Activated CD8-positive, alpha-beta memory T cell treated with anti-CD3 and anti-CD28 coated beads, Interleukin-2, amount 50 U/mL, for 48 hours (primary cell): ENCODE results near the gene ENOX1.
"Not testable (repeated sequence)": the region's sequence is repeated elsewhere in the genome, so short reads cannot be mapped to it uniquely, and the experiment has no call there.

Experiments
- DNase-seq: peaks from one replicate; pipeline ENCODE4 v3.0.0-alpha.2; 2020

ENOX1 gene

DNA sequence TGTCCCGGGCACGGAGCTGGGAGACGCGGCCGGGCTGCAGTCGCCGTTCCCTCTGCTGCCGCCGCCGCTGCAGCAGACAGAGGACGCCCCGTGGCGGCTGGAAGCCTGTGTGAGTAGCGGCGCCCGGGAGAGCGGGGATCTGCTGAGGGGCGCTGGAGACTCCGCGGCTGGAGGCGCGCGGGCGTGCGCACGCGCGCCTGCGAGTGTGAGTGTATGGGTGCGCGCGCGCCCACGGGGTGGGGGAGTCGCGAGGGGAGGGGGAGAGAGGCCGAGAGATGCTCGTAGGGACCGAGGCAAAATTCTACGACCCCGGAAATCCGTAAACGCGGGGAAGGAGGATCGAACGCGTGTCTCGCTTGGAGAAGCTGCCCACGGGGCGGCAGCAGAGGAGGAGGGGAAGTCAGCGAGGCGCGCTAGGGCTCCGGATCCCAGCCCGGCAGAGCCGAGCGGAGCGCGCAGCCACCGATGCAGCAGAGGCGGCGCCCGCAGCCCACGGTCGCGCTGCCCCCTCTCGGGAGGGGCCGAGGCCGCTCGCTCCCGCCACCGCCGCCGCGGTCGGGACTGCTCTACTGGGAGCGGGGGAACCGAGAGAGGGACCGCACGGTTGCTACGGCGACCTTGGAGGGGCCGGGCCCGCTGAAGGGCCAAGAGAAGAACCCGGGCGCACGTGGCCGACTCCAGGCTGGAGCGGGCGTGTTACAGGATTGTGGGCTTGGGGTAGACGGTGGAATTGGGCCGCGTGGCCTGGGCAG lies at the start of gene ENOX1:
ENOX1 (minus strand) TSS at position 207 of the 752 bp plus-strand sequence.
- DNase-seq, result peak; percentile 62

DNA sequence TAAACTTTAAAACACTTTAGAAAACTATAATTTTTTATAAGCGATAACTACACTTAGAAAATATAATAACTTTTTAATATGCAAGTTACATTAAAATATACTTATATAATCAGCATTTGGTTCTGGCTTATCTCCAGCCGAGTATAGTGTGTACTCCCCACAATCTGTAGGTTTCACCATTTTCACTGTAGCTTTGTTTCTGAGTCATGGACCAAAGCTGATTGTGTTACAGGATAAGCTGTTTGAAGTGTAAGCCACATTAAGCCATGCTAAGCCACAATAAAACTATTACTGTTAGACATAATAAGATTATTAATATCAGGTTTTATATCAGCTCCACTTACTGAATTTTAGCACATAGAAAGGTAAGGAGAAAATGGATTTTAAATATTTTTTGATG lies 48.9 kb upstream of the ENOX1 start:
- DNase-seq, result no peak

DNA sequence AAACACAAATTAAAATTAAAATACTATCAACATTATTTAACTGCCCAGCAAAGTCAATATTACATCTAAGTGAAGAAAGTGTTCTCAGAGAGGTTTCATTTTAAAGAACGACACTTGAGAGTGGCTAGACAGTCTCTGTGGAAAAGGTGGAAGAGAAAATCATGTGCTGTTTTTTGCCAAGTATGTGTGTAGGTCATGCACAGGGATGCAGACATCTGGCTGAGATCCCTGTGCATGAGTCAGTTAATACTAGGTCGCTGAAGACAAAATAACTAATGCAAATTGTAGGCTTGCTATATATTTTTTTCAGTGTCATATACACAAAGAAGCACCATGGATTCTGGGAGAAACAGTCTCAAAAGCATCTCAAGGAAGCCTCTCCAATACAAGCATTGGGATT lies 44.3 kb upstream of the ENOX1 start:
- DNase-seq, result no peak

DNA sequence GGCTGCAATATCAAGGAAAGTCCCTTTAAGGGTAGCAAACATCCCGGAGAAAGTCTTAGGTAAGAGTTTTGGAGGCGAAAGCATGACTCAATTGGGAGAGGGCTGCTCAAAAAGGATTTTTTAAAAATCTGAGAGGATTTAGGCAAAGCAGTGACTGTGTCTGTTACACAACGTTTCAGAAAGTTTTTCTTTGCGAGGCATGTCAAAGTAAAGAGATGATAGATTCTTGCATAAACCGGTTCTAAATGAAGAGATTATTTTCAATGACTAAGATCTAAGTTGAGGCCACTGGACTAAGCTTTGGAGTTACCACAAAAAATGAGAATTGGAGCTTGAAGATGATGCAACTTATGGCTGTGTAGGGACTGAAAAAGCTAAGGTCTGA lies 43.7 kb upstream of the ENOX1 start:
- DNase-seq, result no peak

DNA sequence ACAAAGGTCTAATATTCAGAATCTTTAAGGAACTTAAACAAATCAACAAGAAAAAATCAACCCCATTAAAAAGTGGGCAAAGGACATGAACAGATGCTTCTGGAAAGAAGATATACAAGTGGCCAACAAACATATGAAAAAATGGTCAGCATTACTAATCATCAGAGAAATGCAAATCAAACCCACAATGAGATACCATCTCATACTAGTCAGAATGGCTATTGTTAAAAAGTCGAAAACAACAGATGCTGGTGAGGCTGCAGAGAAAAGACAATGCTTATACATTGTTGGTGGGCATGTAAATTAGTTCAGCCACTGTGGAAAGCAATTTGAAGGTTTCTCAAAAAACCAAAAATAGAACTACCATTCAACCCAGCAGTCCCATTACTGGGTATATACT lies 37.9 kb upstream of the ENOX1 start:
- DNase-seq, result not testable (repeated sequence)

DNA sequence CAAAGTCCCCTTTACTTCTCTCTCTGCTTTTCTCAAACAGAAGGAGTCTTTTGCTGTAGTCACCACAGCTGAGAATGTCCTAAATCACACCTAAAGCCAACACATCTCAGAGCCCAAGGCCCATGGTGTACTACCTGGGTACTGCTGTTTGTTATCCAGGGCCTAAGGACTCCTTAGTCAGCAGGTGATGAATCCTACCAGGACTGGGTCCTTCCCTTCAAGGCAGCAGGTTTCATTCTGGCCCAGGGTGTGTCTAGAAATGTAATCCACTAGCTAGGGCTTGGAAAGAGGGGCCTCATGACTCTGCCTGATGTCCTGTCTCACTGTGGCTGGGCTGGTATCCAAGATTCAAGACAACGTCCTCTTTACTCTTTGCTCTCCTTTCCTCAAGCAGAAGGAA lies 36.2 kb upstream of the ENOX1 start:
- no peak for DNase-seq

DNA sequence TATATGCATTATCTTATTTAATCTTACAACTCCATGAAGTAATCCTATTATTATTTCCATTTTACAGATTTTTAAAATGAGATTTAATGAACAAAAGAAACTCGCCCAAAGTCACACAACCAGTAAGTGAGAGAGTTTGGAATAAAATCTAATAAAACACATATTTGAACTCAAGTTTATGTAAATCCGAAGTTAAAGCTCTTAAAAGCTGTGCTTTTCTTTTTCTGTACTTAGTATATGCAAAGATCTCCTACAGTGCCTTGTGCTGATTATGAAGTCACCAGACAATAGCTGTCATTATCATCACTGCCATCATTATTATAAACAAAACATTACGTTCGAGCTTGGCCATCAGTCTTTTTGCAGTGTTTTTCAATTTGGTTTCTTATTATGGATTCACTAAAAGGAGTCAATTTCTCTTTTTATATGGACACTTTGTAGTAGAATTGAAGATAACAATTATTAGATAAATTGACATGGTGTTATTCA lies 29.7 kb upstream of the ENOX1 start:
- DNase-seq, result no peak

DNA sequence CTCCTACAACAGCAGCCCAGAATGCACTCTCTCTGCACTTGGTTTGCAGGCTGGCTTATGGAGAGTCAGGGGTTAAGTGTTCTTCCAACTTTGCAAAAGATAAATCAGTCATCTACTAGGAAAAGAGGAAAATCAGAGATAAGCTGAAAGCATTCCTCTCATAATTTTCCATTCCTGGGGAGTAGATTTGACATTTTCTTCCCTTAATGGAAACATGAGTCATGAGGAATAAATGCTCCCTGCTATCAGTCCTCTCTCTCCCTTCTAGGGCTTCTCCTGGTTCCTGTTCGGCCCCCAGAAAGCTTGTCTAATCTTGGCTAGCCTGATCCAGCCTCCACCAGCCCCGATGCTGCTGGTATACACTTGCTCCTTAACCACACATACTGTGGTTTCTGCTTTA lies 28.4 kb upstream of the ENOX1 start:
- DNase-seq, result no peak

DNA sequence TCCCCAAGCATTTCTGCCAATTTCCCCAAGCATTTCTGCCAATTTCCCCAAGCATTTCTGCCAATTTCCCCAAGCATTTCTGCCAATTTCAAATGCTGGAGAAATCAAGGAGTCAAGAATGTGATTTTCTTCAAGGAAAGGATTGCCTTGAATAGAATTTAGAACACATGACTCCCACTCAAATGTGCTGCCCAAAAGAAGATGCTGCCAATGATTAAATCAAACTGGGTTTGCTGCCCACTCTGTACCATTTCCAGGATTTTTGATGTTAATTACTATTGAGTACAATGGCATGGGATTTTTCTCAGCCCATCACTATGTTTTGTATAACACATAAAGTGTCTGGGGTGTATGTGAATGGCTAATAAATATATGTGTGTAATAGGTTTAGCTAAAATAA lies 21.9 kb upstream of the ENOX1 start:
- no peak for DNase-seq

DNA sequence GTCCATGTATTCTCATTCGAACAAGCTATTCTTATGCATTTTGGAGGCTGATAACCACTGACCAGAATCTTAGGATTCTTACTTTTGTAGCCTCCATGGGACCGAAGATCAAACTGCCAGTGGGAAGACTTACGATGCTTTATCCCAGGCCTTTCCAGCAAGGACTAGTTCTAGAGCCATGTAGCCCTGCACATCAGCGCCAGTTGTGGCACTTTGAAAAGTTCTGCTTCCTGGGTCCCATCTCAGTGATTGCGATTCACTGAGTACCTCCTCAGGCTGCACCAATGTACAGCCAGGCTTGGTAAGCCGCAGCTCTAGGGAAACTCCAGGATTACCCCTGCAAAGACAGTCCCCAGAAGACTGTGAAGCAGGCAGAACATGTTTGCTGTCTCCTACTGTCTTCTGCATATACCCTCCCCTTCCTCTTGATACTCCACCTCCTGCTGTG lies 18.9 kb upstream of the ENOX1 start:
- no peak for DNase-seq

- no peak for DNase-seq
Observed at GRCh38 chr13:43805071-43805468, 18.3 kb upstream of the ENOX1 start.

DNA sequence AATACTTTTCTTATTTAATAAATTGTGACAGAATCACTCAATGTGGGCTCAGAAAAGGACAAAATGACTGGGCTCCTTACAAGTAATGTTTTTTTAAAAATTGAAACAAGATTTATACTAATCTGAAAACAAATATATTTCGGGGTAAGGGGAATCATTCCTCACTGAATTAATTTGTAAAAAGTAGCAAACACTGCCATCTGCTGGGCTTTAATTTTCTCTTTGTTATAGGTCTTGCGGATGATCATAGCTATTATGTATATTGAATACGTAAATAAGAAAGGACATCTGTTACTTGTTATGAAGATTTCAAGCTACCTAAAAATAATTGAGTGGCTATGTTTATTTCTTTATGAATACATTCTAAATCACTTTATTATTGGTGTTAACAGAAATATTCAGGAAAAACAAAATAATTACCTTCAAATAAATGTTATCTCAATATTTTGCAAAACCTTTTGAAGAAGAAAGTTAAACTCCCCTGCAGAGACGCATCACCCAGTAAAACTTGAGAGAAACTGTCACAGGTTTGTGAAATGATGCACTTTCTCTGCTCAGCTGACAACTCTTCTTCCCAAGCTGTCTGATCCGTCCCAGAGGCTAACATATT lies 17.8 kb upstream of the ENOX1 start:
- DNase-seq, result no peak

DNA sequence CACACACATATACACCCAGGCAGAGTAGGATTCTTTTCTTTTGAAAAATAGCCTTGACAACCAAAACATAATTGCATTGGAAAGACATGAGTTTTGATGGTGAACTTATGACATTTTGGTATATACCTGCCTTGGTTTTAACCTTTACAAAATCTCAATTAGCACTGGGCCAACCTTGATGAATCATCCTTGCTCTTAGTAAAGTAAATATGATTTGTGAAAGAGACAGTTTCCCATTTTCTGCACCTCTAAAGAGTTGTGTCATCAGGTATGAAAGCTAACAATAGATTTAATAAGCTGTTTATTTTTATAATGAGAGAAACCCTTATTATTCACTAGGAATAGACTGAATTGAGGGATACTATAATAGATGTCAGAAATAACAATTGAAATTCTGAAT lies 15.7 kb upstream of the ENOX1 start:
- DNase-seq, result no peak

GRCh38 chr13:43800828-43801227 lies 14.1 kb upstream of the ENOX1 start:
- no peak for DNase-seq

DNA sequence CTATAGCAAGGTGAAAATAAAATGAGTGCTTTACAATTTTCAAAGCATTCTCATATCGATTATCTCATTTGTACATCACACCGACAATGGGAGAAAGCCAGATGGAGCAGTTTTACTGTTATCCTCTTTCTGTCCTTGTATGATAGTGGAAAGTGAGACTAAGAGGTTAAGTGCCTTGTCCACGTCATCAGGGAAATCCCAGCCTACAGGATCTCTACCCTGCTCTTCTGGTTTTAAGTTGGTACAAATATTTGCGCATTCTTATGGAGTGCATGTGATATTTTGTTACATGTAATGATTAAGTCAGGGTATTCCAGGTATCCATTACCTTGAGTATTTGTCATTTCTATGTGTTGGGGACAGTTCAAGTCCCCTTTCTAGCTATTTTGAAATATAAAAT lies 12.4 kb upstream of the ENOX1 start:
- DNase-seq, result no peak

- no peak for DNase-seq
Observed at GRCh38 chr13:43797869-43798268, 11.1 kb upstream of the ENOX1 start.

DNA sequence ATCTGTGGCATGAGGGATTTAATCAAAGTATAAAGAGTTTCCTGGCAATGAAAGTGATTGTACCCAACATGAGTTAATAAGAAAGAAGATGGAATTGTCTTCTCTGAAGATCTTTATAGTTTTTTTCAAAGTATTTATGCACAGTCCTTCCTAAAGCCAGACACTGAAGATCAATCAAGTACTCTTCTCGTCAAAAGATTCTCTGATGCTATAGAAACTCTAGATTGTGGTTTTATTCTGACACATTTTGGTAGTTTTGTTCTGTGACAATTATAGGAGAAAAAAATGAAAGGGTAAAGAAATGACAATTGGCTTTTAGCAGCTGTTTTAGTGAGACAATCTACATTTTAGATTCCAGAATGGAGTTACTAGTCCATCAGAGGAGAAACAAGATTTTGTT lies 10.4 kb upstream of the ENOX1 start:
- no peak for DNase-seq

DNA sequence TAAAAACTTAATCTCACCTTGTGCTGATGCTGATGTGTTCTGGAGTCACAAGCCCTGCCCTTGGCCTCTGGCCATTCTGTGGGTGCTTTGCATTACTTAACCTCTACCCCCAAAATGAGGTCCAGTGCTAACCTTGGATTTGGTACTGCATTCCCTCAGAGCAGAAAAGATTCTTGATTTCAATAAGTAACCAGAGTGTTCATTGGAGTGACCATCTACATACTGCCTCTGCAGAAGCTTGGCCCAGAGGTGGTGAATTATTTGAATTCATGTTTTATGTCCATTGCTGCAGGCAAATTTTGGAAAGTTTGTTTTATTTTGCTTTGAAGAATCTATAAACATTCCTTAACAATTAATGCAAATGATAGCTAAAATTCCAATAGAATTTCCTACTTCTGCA lies 7.6 kb upstream of the ENOX1 start:
- no peak for DNase-seq

DNA sequence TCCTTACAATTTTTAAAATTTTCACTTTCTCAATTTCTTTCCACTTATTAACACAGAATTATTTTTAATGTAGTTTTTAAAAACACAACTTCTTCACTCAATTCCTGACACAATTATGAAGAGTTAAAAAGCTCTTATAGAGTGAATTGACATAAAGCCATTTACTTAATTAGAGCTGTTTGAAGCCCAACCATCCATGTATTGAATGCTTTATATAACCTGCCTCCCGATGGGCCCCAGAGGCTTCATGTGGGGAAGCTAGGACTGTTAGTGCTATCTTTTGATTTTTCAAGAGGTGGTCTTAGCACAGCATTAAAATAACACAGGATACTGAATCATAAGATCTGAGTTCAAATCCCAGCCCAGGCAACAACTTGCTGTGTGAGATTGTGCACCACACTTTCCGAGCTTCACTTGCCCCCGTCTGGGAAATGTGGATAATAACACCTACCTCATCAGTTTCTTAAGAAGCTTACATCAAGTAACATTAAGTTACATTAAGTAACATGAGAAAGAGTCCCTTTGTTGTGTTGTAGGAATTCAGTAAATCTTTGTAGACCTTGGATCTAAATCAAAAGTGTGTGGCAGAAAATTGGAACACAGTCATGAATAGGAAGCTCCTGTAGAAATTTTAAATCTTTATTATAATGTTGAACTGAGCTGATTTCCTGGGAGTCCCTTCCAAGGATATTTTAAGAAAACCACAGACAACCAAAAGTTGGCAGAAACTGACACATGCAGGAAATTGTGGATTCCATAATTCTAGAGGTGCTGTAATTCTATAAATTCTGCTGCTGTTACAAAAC lies 5.5 kb upstream of the ENOX1 start:
- DNase-seq, result no peak

- no peak for DNase-seq
Observed at GRCh38 chr13:43787997-43788396, 1.2 kb upstream of the ENOX1 start.

DNA sequence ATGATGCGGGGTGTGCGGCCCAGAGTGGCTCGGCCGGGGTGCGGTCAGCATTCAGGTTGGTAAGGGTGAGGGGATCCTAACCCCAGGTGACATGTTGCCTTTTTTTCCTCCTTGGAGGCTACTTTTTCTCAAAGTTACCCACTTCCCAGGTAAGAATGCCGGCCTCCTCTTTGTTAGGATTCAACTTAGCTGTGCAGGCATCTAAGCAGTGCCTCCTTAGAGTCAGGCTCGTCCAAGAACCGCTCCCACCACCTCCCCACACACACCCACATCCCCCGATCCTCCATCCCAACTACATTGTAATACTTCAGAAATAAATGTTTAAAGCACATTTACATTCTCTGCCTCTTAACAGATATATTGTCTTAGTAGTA lies 733 bp upstream of the ENOX1 start:
- no peak for DNase-seq

DNA sequence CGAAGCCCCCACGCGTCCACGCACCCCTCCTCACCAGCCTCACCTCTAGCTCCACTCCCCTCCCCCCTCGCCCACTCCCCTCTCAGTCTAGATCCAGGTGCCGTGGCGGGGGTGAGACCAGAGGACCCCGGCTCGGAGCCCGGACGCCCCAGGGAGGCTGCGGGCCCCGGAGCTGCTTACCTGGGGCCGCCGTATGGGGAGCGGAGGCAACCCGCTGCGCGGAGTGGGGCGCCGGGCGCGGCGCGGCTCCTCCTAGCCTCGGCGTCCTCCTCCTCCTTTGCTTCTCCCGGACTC lies 353 bp downstream of the ENOX1 start:
- no peak for DNase-seq

DNA sequence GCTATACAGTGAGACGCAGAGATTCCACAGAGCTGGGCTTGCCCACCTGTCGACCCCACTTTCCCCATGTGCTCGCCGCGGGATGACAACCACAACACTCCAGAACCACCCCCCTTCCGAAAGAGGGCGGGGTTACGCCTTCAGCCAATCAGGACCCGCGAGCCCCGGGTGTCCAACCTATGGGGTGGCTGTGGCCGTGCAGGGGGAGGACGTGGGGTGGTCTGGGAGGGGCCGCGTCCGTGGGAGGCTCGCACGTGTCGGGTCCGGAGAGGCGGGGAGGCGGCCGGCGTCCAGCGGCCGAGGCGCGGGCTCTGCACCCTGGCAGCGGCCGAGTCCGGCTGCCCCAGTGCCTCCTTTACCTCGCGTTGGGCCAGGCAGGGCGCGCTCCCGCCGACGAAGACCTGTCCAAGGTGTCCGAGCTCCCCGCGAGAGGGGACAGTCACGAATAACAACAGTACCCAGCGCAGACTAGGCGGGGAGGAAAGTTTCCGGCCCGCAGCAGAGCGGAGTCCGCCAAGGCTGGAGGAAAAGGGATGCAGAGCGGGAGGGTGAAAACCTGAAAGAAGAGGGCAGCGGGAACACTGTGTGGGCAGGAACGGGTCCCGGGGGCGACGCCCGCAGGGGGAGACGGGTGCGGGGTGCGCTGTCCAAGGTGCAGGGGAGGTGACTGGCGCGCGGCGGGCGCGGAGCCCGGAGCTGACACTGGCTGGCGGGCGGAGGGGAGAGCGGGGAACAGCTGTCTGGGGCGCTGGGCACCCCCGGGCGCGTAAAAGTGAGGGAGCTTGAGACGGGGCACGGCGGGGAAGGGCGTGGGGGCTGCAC lies 911 bp downstream of the ENOX1 start:
- peak; percentile 61 for DNase-seq
